ENCODE measurements around the gene OSBPL1A. TPM values are rescaled to one million over a fixed set of nuclear protein-coding genes. Genes with fewer than 3 reads are reported as not detected.

The OSBPL1A gene
- total and polyA plus RNA-seq, 3 donors from 2014 or later = 32.0 to 45.0 (median 43.8) TPM

- DNase-seq = no peak
- intact Hi-C loops (cut with DNase I; ENCODE audit: low total_unique reads) = no loop called here
- no peak for TF ChIP-seq CTCF (IDR thresholded peaks at IDR 0.05)
- no peak for TF ChIP-seq POLR2A (IDR thresholded peaks at IDR 0.05)
Observed at GRCh38 chr18:24404591-24404990, 7.0 kb upstream of the OSBPL1A start.

GRCh38 chr18:24403076-24403475, 5.5 kb upstream of the OSBPL1A start:
- Histone ChIP-seq H3K36me3 (ENCODE audit: low read depth, missing control alignments) (no peaks in the 10 kb centered on the region), H3K4me1 (no peaks in the 10 kb centered on the region), H3K27ac (no peak overlapping the region), H3K27me3 (no peaks in the 10 kb centered on the region), H3K9me3 (no peaks in the 10 kb centered on the region), H3K4me3 (no peak overlapping the region)
- no peak for DNase-seq
- 86 to 95% methylated on average over 5 of the region's 5 CpGs for WGBS, 2 donors
- intact Hi-C loops (cut with DNase I; ENCODE audit: low total_unique reads) = no loop called here
- TF ChIP-seq CTCF (IDR thresholded peaks at IDR 0.05) (no peak), POLR2A (IDR thresholded peaks at IDR 0.05) (no peak)

More at GRCh38 chr18:24404591-24404990, 7.0 kb upstream of the OSBPL1A start:
- 84 to 89% methylated on average over 3 of the region's 3 CpGs for WGBS, 2 donors
- Histone ChIP-seq H3K9me3 (no peaks in the 10 kb centered on the region), H3K27me3 (no peaks in the 10 kb centered on the region), H3K4me3 (no peak overlapping the region), H3K27ac (no peak overlapping the region), H3K4me1 (no peaks in the 10 kb centered on the region), H3K36me3 (ENCODE audit: low read depth, missing control alignments) (no peaks in the 10 kb centered on the region)

- DNase-seq = peak; percentile 25
- Histone ChIP-seq H3K4me1 (no peaks in the 10 kb centered on the region), H3K27ac (no peak overlapping the region), H3K27me3 (no peaks in the 10 kb centered on the region), H3K36me3 (ENCODE audit: low read depth, missing control alignments) (no peaks in the 10 kb centered on the region), H3K4me3 (no peak overlapping the region), H3K9me3 (no peaks in the 10 kb centered on the region)
- WGBS, 2 donors = 84 to 86% methylated on average over 6 of the region's 6 CpGs
- intact Hi-C loops (cut with DNase I; ENCODE audit: low total_unique reads) = no loop called here
- TF ChIP-seq POLR2A (IDR thresholded peaks at IDR 0.05) (no peak), CTCF (IDR thresholded peaks at IDR 0.05) (peak in 1 of 3 experiments; percentile 27)
Observed at GRCh38 chr18:24402209-24402785, 4.7 kb upstream of the OSBPL1A start.

DNA sequence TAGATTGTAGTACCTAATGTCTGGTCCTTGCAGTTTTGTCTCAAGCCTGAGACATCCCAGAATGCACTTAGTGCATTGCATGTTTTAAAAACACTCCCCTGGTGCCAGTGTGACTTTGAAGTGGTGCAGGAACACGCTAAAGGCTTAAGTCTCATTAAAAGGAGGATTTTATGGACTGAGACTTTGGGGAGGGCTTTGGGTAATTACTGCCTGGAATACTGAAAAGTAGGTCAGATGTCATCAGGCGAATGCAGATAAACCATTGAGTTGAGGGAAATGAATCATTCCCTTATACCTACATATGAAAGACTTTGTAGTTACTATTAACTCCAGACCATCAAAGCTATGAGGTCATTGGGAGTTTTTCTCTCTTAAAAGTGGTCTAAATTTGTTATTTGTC, 3.0 kb upstream of the OSBPL1A start:
- no peaks in the 10 kb centered on the region for H3K9me3 ChIP-seq
- peaks cover 6% of the 10 kb centered on the region for H3K4me1 ChIP-seq
- no peak overlapping the region for H3K27ac ChIP-seq
- H3K27me3 ChIP-seq = no peaks in the 10 kb centered on the region
- intact Hi-C loops (cut with DNase I; ENCODE audit: low total_unique reads) = no loop called here
- H3K36me3 ChIP-seq (ENCODE audit: low read depth, missing control alignments) = no peaks in the 10 kb centered on the region
- no peak overlapping the region for H3K4me3 ChIP-seq
- no peak for DNase-seq
- TF ChIP-seq POLR2A (IDR thresholded peaks at IDR 0.05) (no peak), CTCF (IDR thresholded peaks at IDR 0.05) (no peak)
- 88 to 90% methylated on average over 2 of the region's 2 CpGs for WGBS, 2 donors

- intact Hi-C loops (cut with DNase I; ENCODE audit: low total_unique reads) = no loop called here
Observed at GRCh38 chr18:24398540-24398939, 916 bp upstream of the OSBPL1A start.

More at GRCh38 chr18:24398540-24398939, 916 bp upstream of the OSBPL1A start:
- Histone ChIP-seq H3K27me3 (no peaks in the 10 kb centered on the region), H3K9me3 (no peaks in the 10 kb centered on the region), H3K27ac (no peak overlapping the region), H3K36me3 (ENCODE audit: low read depth, missing control alignments) (no peaks in the 10 kb centered on the region), H3K4me1 (peaks cover 10% of the 10 kb centered on the region), H3K4me3 (peak overlapping the region in 1 of 2 donors; percentile 83)
- no peak for DNase-seq
- no peak for TF ChIP-seq POLR2A (IDR thresholded peaks at IDR 0.05)
- TF ChIP-seq CTCF (IDR thresholded peaks at IDR 0.05) = no peak
- WGBS, 2 donors = 59 to 69% methylated on average over 15 of the region's 15 CpGs
